GM12878 (cell line): Measurements from ENCODE around the gene ZNF366. TPM values are rescaled to one million over a fixed set of nuclear protein-coding genes. Genes with fewer than 3 reads are reported as not detected.

Source experiments
- ATAC-seq: fragments of 200-7000 bp; cut with Tn5 transposase; 3 replicates; pipeline ENCODE4 v1.9.1; 2020; ENCODE audit warnings: mild to moderate bottlenecking, moderate library complexity
- BruUV-seq: library from RNA; stranded (reverse); fragments of 400-500 nt; replicated peaks from 2 replicates; lab custom pipeline; 2021; lab: Mats Ljungman, UMichigan
- CTCF ChIA-PET: fragments of 300-600 bp; sonication (Branson Sonifier 250); formaldehyde crosslinking; extraction: SDS; loops from one replicate; lab custom pipeline; 2021; ENCODE audit warnings: inconsistent platforms; lab: Yijun Ruan, JAX
- POLR2A ChIA-PET: fragments of 350-600 bp; formaldehyde crosslinking; extraction: SDS; loops from one replicate; lab custom pipeline; 2021; ENCODE audit warnings: inconsistent platforms; lab: Charles Lee
- RAD21 ChIA-PET: fragments of 300-600 bp; sonication (Branson Sonifier 250); formaldehyde crosslinking; loops from one replicate; lab custom pipeline; 2023; ENCODE audit warnings: antibody characterized with exemption; ENCODE audit not compliant: unreplicated experiment; lab: Charles Lee
- SMC1A ChIA-PET: fragments of 300-600 bp; sonication (Branson Sonifier 250); formaldehyde crosslinking; loops from one replicate; lab custom pipeline; 2023; ENCODE audit not compliant: unreplicated experiment, uncharacterized antibody; lab: Charles Lee
- DNase-seq: peaks from one replicate; pipeline ENCODE4 v3.0.0-alpha.2; 2011; ENCODE audit warnings: low read depth, low spot score
- FAIRE-seq: peaks from 3 replicates; lab custom pipeline; 2011; peaks lifted over from hg19 to GRCh38; lab: Jason Lieb, UNC
- H2AFZ ChIP-seq: 2 replicates; pipeline ENCODE4 v1.6.0; 2011; ENCODE audit warnings: low read depth, low read length, control low read depth; ENCODE audit not compliant: control insufficient read depth
- H3K27ac ChIP-seq: 2 replicates; pipeline ENCODE4 v1.5.1; 2011; ENCODE audit warnings: control low read depth; ENCODE audit not compliant: control insufficient read depth, insufficient read depth
- H3K27me3 ChIP-seq, 2 experiments: replicated peaks in 1 of 2; 2 replicates each; pipeline versions ENCODE4 v1.6.0 to v1.6.1; 2011; ENCODE audit warnings: low read length in 1 of 2; ENCODE audit not compliant: control insufficient read depth in 2 of 2, insufficient read depth in 2 of 2
- H3K36me3 ChIP-seq, 2 experiments: 2 replicates each; pipeline ENCODE4 v1.5.1; 2011; ENCODE audit warnings: low read length in 1 of 2; ENCODE audit not compliant: control insufficient read depth in 2 of 2, insufficient read depth in 2 of 2
- H3K4me1 ChIP-seq: 2 replicates; pipeline ENCODE4 v1.6.1; 2011; ENCODE audit warnings: mild to moderate bottlenecking, low read length, moderate library complexity, mixed read lengths; ENCODE audit not compliant: control insufficient read depth, insufficient read depth
- H3K4me2 ChIP-seq: 2 replicates; pipeline ENCODE4 v1.6.0; 2011; ENCODE audit warnings: control low read depth; ENCODE audit not compliant: control insufficient read depth, insufficient read depth
- H3K4me3 ChIP-seq: fragments of 200-600 bp; sonication (generic); 2 replicates; pipeline ENCODE4 v1.5.1; 2016
- H3K79me2 ChIP-seq: 2 replicates; pipeline ENCODE4 v1.6.0; 2011; ENCODE audit warnings: low read length; ENCODE audit not compliant: control insufficient read depth, insufficient read depth
- H3K9ac ChIP-seq: 2 replicates; pipeline ENCODE4 v1.8.0; 2011; ENCODE audit warnings: low read length, control low read depth, mixed read lengths; ENCODE audit not compliant: control insufficient read depth, insufficient read depth
- H3K9me3 ChIP-seq: replicated peaks from 3 replicates; pipeline ENCODE4 v1.5.1; 2011; ENCODE audit warnings: mild to moderate bottlenecking, low read length; ENCODE audit not compliant: control insufficient read depth, insufficient read depth
- H4K20me1 ChIP-seq: 2 replicates; pipeline ENCODE4 v1.6.0; 2011; ENCODE audit not compliant: control insufficient read depth, insufficient read depth
- CEBPB ChIP-seq, 2 experiments: fragments of 150-350 bp in 1 of 2; IDR thresholded peaks; 2 replicates each; pipeline ENCODE4 v1.6.1; 2012 to 2014; ENCODE audit warnings: low read depth in 2 of 2, low read length in 2 of 2, borderline replicate concordance in 1 of 2, inconsistent platforms in 1 of 2
- CEBPZ ChIP-seq: fragments of 150-350 bp; IDR thresholded peaks from 2 replicates; pipeline ENCODE4 v1.6.1; 2016; ENCODE audit warnings: low read depth, low read length
- CHD4 ChIP-seq: fragments of 200-600 bp; sonication (generic); IDR thresholded peaks from 2 replicates; pipeline ENCODE4 v1.6.1; 2016; ENCODE audit warnings: mild to moderate bottlenecking
- DPF2 ChIP-seq: fragments of 450-650 bp; IDR thresholded peaks from 2 replicates; pipeline ENCODE4 v1.6.1; 2017; ENCODE audit warnings: mild to moderate bottlenecking
- EED ChIP-seq: sonication (generic); IDR thresholded peaks from 2 replicates; pipeline ENCODE4 v1.6.1; 2016; ENCODE audit warnings: antibody characterized with exemption, low read depth
- EGR1 ChIP-seq, 2 experiments: IDR thresholded peaks; 1 replicate in 1 of 2; 2 replicates in 1 of 2; pipeline ENCODE4 v1.6.1; 2011 to 2012; ENCODE audit warnings: low read depth in 2 of 2, low read length in 2 of 2, borderline replicate concordance in 1 of 2, mild to moderate bottlenecking in 1 of 2, moderate library complexity in 1 of 2
- HCFC1 ChIP-seq: fragments of 150-350 bp; IDR thresholded peaks from 2 replicates; pipeline ENCODE4 v1.6.1; 2014; ENCODE audit warnings: low read length
- HDAC2 ChIP-seq: fragments of 200-600 bp; sonication (generic); IDR thresholded peaks from 2 replicates; pipeline ENCODE4 v1.6.1; 2017
- MTA3 ChIP-seq: IDR thresholded peaks from 2 replicates; pipeline ENCODE4 v1.6.1; 2012; ENCODE audit warnings: low read length, inconsistent platforms, borderline replicate concordance
- NFYA ChIP-seq: IDR thresholded peaks from 2 replicates; pipeline ENCODE4 v1.6.1; 2011; ENCODE audit warnings: low read depth, mild to moderate bottlenecking, low read length, improper control_type of control experiment, borderline replicate concordance
- POLR2AphosphoS5 ChIP-seq: IDR thresholded peaks from 2 replicates; pipeline ENCODE4 v1.6.1; 2011; ENCODE audit warnings: mild to moderate bottlenecking, low read length, inconsistent platforms
- RFX5 ChIP-seq: IDR thresholded peaks from 2 replicates; pipeline ENCODE4 v1.6.1; 2011; ENCODE audit warnings: low read depth, low read length, improper control_type of control experiment
- SP1 ChIP-seq: IDR thresholded peaks from one replicate; pipeline ENCODE4 v1.6.1; 2011; ENCODE audit warnings: low read depth, low read length
- STAT1 ChIP-seq: fragments of 450-650 bp; conservative IDR thresholded peaks from 2 replicates; pipeline ENCODE4 v1.6.1; 2014; ENCODE audit warnings: antibody characterized with exemption, mild to moderate bottlenecking
- WRNIP1 ChIP-seq: IDR thresholded peaks from 2 replicates; pipeline ENCODE4 v1.6.1; 2011; ENCODE audit warnings: low read depth, low read length, improper control_type of control experiment, borderline replicate concordance
- YY1 ChIP-seq: IDR thresholded peaks from 2 replicates; pipeline ENCODE4 v1.6.1; 2011; ENCODE audit warnings: low read depth, mild to moderate bottlenecking, low read length
- ZNF24 ChIP-seq: fragments of 450-650 bp; IDR thresholded peaks from 2 replicates; pipeline ENCODE4 v1.6.1; 2017; ENCODE audit warnings: antibody characterized with exemption, mild to moderate bottlenecking
- ZNF384 ChIP-seq: IDR thresholded peaks from 2 replicates; pipeline ENCODE4 v1.6.1; 2012; ENCODE audit warnings: low read depth, mild to moderate bottlenecking, low read length, improper control_type of control experiment, borderline replicate concordance
- WGBS: methylation state at CpG from one replicate; pipeline ENCODE4 v1.1.6; 2016; ENCODE audit warnings: low lambda C conversion rate; ENCODE audit not compliant: insufficient replicate concordance, insufficient coverage; ENCODE audit errors: missing lambda C conversion rate; 5-methylcytosine and 5-hydroxymethylcytosine counted together
- in situ Hi-C: fragments of 300-500 bp; cut with MboI; formaldehyde crosslinking; loops from 9 replicates; pipeline ENCODE4 v1.14.3; 2018; ENCODE audit warnings: mixed read lengths
- intact Hi-C: fragments of 100-400 bp; cut with micrococcal nuclease; formaldehyde crosslinking; loops from one replicate; pipeline ENCODE4 v1.14.2; 2022; ENCODE audit not compliant: unreplicated experiment
- polyA plus RNA-seq, 11 experiments: library from polyadenylated mRNA; depleted of rRNA in 4 of 11; unstranded in 6 of 11; stranded (reverse) in 5 of 11; fragments of >200 nt; fragmentation: Nextera tagmentation in 4 of 11; fragmentation: Illumina TruSeq in 1 of 11; extraction: Ambion mirVana in 4 of 11; extraction: Trizol in 1 of 11; gene quantifications; 1 replicate in 1 of 11; 2 replicates in 10 of 11; pipeline versions ENCODE4 v1.2.1 to v1.2.3, GENCODE V29; 2011 to 2016; ENCODE audit warnings: inconsistent platforms in 2 of 11, missing spikeins in 2 of 11, low read depth in 1 of 11
- total RNA-seq, 4 experiments: library from RNA; depleted of rRNA in 3 of 4; stranded (reverse); fragments of >200 nt in 3 of 4; fragmentation: Illumina TruSeq in 1 of 4; extraction: Trizol in 1 of 4; gene quantifications; 2 replicates each; pipeline versions ENCODE4 v1.2.1 to v1.2.3, GENCODE V29; 2013 to 2021
- TF ChIP-seq, protein P1 (sequence below): fragments of 450-650 bp; IDR thresholded peaks from 2 replicates; pipeline ENCODE4 v1.6.1; 2017; ENCODE audit warnings: mild to moderate bottlenecking, moderate library complexity

ZNF366 gene
- total and polyA plus RNA-seq, 10 of the 15 experiments (the other 5 are each of a cell fraction or from before 2014, with no cell fraction given) = 0.01 to 0.18 (median 0.04) TPM; not detected in 6

GRCh38 chr5:72480841-72481240, 26.4 kb downstream of the ZNF366 start (continued):
- TF ChIP-seq, protein P1, sequence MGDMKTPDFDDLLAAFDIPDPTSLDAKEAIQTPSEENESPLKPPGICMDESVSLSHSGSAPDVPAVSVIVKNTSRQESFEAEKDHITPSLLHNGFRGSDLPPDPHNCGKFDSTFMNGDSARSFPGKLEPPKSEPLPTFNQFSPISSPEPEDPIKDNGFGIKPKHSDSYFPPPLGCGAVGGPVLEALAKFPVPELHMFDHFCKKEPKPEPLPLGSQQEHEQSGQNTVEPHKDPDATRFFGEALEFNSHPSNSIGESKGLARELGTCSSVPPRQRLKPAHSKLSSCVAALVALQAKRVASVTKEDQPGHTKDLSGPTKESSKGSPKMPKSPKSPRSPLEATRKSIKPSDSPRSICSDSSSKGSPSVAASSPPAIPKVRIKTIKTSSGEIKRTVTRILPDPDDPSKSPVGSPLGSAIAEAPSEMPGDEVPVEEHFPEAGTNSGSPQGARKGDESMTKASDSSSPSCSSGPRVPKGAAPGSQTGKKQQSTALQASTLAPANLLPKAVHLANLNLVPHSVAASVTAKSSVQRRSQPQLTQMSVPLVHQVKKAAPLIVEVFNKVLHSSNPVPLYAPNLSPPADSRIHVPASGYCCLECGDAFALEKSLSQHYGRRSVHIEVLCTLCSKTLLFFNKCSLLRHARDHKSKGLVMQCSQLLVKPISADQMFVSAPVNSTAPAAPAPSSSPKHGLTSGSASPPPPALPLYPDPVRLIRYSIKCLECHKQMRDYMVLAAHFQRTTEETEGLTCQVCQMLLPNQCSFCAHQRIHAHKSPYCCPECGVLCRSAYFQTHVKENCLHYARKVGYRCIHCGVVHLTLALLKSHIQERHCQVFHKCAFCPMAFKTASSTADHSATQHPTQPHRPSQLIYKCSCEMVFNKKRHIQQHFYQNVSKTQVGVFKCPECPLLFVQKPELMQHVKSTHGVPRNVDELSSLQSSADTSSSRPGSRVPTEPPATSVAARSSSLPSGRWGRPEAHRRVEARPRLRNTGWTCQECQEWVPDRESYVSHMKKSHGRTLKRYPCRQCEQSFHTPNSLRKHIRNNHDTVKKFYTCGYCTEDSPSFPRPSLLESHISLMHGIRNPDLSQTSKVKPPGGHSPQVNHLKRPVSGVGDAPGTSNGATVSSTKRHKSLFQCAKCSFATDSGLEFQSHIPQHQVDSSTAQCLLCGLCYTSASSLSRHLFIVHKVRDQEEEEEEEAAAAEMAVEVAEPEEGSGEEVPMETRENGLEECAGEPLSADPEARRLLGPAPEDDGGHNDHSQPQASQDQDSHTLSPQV = no peak
- no peak for TF ChIP-seq CEBPB (IDR thresholded peaks at IDR 0.05; ENCODE audit: borderline replicate concordance in 1 of 2, low read depth in 2 of 2, low read length in 2 of 2)

- CTCF ChIA-PET = no interaction called here
- POLR2A ChIA-PET = no interaction called here
- SMC1A ChIA-PET = interaction anchor here (1.0 to 4.5 kb wide), 3 partner anchors 9 to 13 kb away, joined by 3 to 15 read pairs (median 5); no protein-coding TSS in a partner anchor
- DNase-seq (no peak), ATAC-seq (no peak), FAIRE-seq (no peak)
- RAD21 ChIA-PET = no interaction called here
- H3K27me3 ChIP-seq = no peaks in the 10 kb centered on the region
- H3K9me3 ChIP-seq = no peaks in the 10 kb centered on the region; the same call in 2 of the 3 replicates
- in situ Hi-C loops (no loop called here), intact Hi-C loops (no loop called here)
- no peaks in the 10 kb centered on the region for H4K20me1 ChIP-seq
- no peak overlapping the region for H3K4me3 ChIP-seq
- no peaks in the 10 kb centered on the region for H3K79me2 ChIP-seq
- H3K27ac ChIP-seq = no peak overlapping the region
- H3K4me2 ChIP-seq = no peak overlapping the region
- H3K36me3 ChIP-seq = no peaks in the 10 kb centered on the region
- BruUV-seq = no TSS peak
- H2AFZ ChIP-seq = no peak overlapping the region
- H3K9ac ChIP-seq = no peak overlapping the region
- 55% methylated on average over 1 of the region's 1 CpG for WGBS
- peaks cover 22% of the 10 kb centered on the region for H3K4me1 ChIP-seq
- TF ChIP-seq MTA3 (no peak), DPF2 (no peak), CEBPZ (no peak), RFX5 (no peak), WRNIP1 (no peak), CHD4 (no peak), POLR2AphosphoS5 (no peak), SP1 (no peak), STAT1 (no peak), HCFC1 (no peak), EGR1 (IDR thresholded peaks at IDR 0.05; ENCODE audit: borderline replicate concordance in 1 of 2, low read depth in 2 of 2, low read length in 2 of 2) (no peak), ZNF24 (no peak), YY1 (no peak), EED (no peak), HDAC2 (no peak), NFYA (no peak), ZNF384 (no peak)
Measured at GRCh38 chr5:72479921-72480320, 27.3 kb downstream of the ZNF366 start.
